IMR-90 (cell line): ENCODE measurements around the gene FAM227B. TPM values are rescaled to one million over a fixed set of nuclear protein-coding genes. Genes with fewer than 3 reads are reported as not detected.

Experiments used
- ATAC-seq: fragments of 200-7000 bp; cut with Tn5 transposase; 2 replicates; pipeline ENCODE4 v1.9.1; 2020; ENCODE audit warnings: low read depth, mild to moderate bottlenecking, moderate library complexity
- BruUV-seq: library from RNA; stranded (reverse); fragments of 400-500 nt; replicated peaks from 2 replicates; lab custom pipeline; 2021; lab: Mats Ljungman, UMichigan
- CTCF ChIA-PET: fragments of 300-600 bp; formaldehyde crosslinking; extraction: SDS; loops from one replicate; lab custom pipeline; 2021; ENCODE audit warnings: antibody characterized with exemption; lab: Yijun Ruan, JAX
- POLR2A ChIA-PET: fragments of 300-600 bp; sonication (Branson Sonifier 250); formaldehyde crosslinking; loops from one replicate; lab custom pipeline; 2022; ENCODE audit warnings: antibody characterized with exemption; ENCODE audit not compliant: unreplicated experiment; lab: Charles Lee
- DNase-seq: peaks from one replicate; pipeline ENCODE4 v3.0.0; 2013
- H2AFZ ChIP-seq: replicated peaks from 2 replicates; pipeline ENCODE3; 2013; ENCODE audit warnings: low read length, mild to moderate bottlenecking; ENCODE audit not compliant: poor library complexity
- H2AK5ac ChIP-seq: 2 replicates; pipeline ENCODE4 v1.6.1; 2013; ENCODE audit warnings: low read depth, low read length, inconsistent platforms
- H2AK9ac ChIP-seq: replicated peaks from 2 replicates; pipeline ENCODE3; 2013; ENCODE audit warnings: mild to moderate bottlenecking, low read depth, low read length, moderate library complexity; ENCODE audit not compliant: poor library complexity
- H2BK120ac ChIP-seq: 2 replicates; pipeline ENCODE4 v1.6.1; 2013; ENCODE audit warnings: low read depth, low read length, inconsistent platforms
- H2BK15ac ChIP-seq: 3 replicates; pipeline ENCODE4 v1.6.1; 2013; ENCODE audit warnings: low read depth, low read length, inconsistent platforms
- H2BK20ac ChIP-seq: 2 replicates; pipeline ENCODE4 v1.6.1; 2013; ENCODE audit warnings: low read depth, mild to moderate bottlenecking, inconsistent platforms, low read length, moderate library complexity
- H2BK5ac ChIP-seq: 2 replicates; pipeline ENCODE4 v1.6.1; 2013; ENCODE audit warnings: mild to moderate bottlenecking, low read depth, low read length, inconsistent platforms; ENCODE audit not compliant: poor library complexity, severe bottlenecking
- H3K14ac ChIP-seq: replicated peaks from 2 replicates; pipeline ENCODE4 v1.6.1; 2013; ENCODE audit warnings: low read depth, low read length, inconsistent platforms
- H3K18ac ChIP-seq: 2 replicates; pipeline ENCODE4 v1.6.1; 2013; ENCODE audit warnings: low read depth, low read length, control low read depth
- H3K23ac ChIP-seq: 2 replicates; pipeline ENCODE4 v1.6.1; 2013; ENCODE audit warnings: low read depth, low read length, inconsistent platforms
- H3K27ac ChIP-seq: 2 replicates; pipeline ENCODE4 v1.5.1; 2013; ENCODE audit warnings: mild to moderate bottlenecking, control low read depth, low read length; ENCODE audit not compliant: insufficient read depth
- H3K27me3 ChIP-seq: 2 replicates; pipeline ENCODE4 v1.6.1; 2013; ENCODE audit warnings: low read length; ENCODE audit not compliant: control insufficient read depth, insufficient read depth
- H3K36me3 ChIP-seq: 2 replicates; pipeline ENCODE4 v1.6.1; 2013; ENCODE audit warnings: low read length, mixed read lengths; ENCODE audit not compliant: control insufficient read depth, insufficient read depth
- H3K4ac ChIP-seq: 2 replicates; pipeline ENCODE4 v1.6.1; 2013; ENCODE audit warnings: low read depth, low read length, inconsistent platforms
- H3K4me1 ChIP-seq: 2 replicates; pipeline ENCODE4 v1.6.1; 2013; ENCODE audit warnings: low read length, mixed read lengths; ENCODE audit not compliant: control insufficient read depth, insufficient read depth
- H3K4me2 ChIP-seq: 2 replicates; pipeline ENCODE4 v1.6.1; 2013; ENCODE audit warnings: low read depth, mild to moderate bottlenecking, control low read depth, low read length, moderate library complexity
- H3K4me3 ChIP-seq: 2 replicates; pipeline ENCODE4 v1.5.1; 2013; ENCODE audit warnings: low read depth, mild to moderate bottlenecking, control low read depth, low read length, moderate library complexity; ENCODE audit not compliant: insufficient read depth
- H3K56ac ChIP-seq: 2 replicates; pipeline ENCODE4 v1.6.1; 2013; ENCODE audit warnings: low read length, inconsistent platforms; ENCODE audit not compliant: insufficient read depth; ENCODE audit errors: extremely low read depth
- H3K79me1 ChIP-seq, 2 experiments: 2 replicates each; pipeline ENCODE4 v1.6.1; 2013; ENCODE audit warnings: low read length in 2 of 2, inconsistent platforms in 1 of 2, low read depth in 1 of 2
- H3K9ac ChIP-seq: 2 replicates; pipeline ENCODE4 v1.6.1; 2013; ENCODE audit warnings: low read depth, low read length, control low read depth
- H3K9me1 ChIP-seq: 2 replicates; pipeline ENCODE4 v1.6.1; 2013; ENCODE audit warnings: low read length, inconsistent platforms; ENCODE audit not compliant: insufficient read depth
- H3K9me3 ChIP-seq: 2 replicates; pipeline ENCODE4 v1.6.1; 2013; ENCODE audit warnings: low read length; ENCODE audit not compliant: control insufficient read depth, insufficient read depth
- H4K20me1 ChIP-seq: 2 replicates; pipeline ENCODE4 v1.6.1; 2013; ENCODE audit warnings: low read length, inconsistent platforms; ENCODE audit not compliant: insufficient read depth
- H4K5ac ChIP-seq: 2 replicates; pipeline ENCODE4 v1.6.1; 2013; ENCODE audit warnings: mild to moderate bottlenecking, low read depth, low read length, control low read depth
- H4K8ac ChIP-seq, 2 experiments: 2 replicates each; pipeline ENCODE4 v1.6.1; 2013; ENCODE audit warnings: low read depth in 2 of 2, low read length in 2 of 2, control low read depth in 1 of 2, inconsistent platforms in 1 of 2
- H4K91ac ChIP-seq: 2 replicates; pipeline ENCODE4 v1.6.1; 2013; ENCODE audit warnings: low read depth, low read length, inconsistent platforms; ENCODE audit not compliant: insufficient read depth
- BHLHE40 ChIP-seq: fragments of 150-350 bp; IDR thresholded peaks from 2 replicates; pipeline ENCODE4 v1.6.1; 2016; ENCODE audit warnings: mild to moderate bottlenecking, low read depth, low read length
- CEBPB ChIP-seq: IDR thresholded peaks from 2 replicates; pipeline ENCODE4 v1.6.1; 2012; ENCODE audit warnings: low read depth, low read length, improper control_type of control experiment
- CHD1 ChIP-seq: IDR thresholded peaks from 2 replicates; pipeline ENCODE4 v1.6.1; 2012; ENCODE audit warnings: low read depth, low read length, improper control_type of control experiment
- ELK1 ChIP-seq: fragments of 150-350 bp; IDR thresholded peaks from 2 replicates; pipeline ENCODE4 v1.6.1; 2016; ENCODE audit warnings: low read depth, mild to moderate bottlenecking, low read length, moderate library complexity, borderline replicate concordance
- FOS ChIP-seq: fragments of 150-350 bp; IDR thresholded peaks from 2 replicates; pipeline ENCODE4 v1.6.1; 2016; ENCODE audit warnings: low read depth, low read length
- MAFK ChIP-seq: IDR thresholded peaks from 2 replicates; pipeline ENCODE4 v1.6.1; 2012; ENCODE audit warnings: low read depth, low read length, improper control_type of control experiment
- MAZ ChIP-seq: IDR thresholded peaks from 2 replicates; pipeline ENCODE4 v1.6.1; 2012; ENCODE audit warnings: low read depth, mild to moderate bottlenecking, low read length, improper control_type of control experiment, moderate library complexity, borderline replicate concordance
- MXI1 ChIP-seq: IDR thresholded peaks from 2 replicates; pipeline ENCODE4 v1.6.1; 2012; ENCODE audit warnings: low read depth, mild to moderate bottlenecking, low read length, moderate library complexity, borderline replicate concordance
- NFE2L2 ChIP-seq: fragments of 150-350 bp; IDR thresholded peaks from 2 replicates; pipeline ENCODE4 v1.6.1; 2016; ENCODE audit warnings: low read depth, mild to moderate bottlenecking, low read length
- POLR2A ChIP-seq: IDR thresholded peaks from 2 replicates; pipeline ENCODE4 v1.6.1; 2012; ENCODE audit warnings: mild to moderate bottlenecking, low read depth, low read length
- RAD21 ChIP-seq: IDR thresholded peaks from 2 replicates; pipeline ENCODE4 v1.6.1; 2012; ENCODE audit warnings: low read length, improper control_type of control experiment
- RCOR1 ChIP-seq: IDR thresholded peaks from 2 replicates; pipeline ENCODE4 v1.6.1; 2012; ENCODE audit warnings: mild to moderate bottlenecking, low read length, improper control_type of control experiment; ENCODE audit not compliant: insufficient replicate concordance
- RFX5 ChIP-seq: IDR thresholded peaks from 2 replicates; pipeline ENCODE4 v1.8.0; 2012; ENCODE audit warnings: low read depth, mild to moderate bottlenecking, low read length, moderate library complexity
- SMC3 ChIP-seq: fragments of 150-350 bp; IDR thresholded peaks from 2 replicates; pipeline ENCODE4 v1.6.1; 2016; ENCODE audit warnings: low read depth, mild to moderate bottlenecking, antibody characterized with exemption, low read length, moderate library complexity
- USF2 ChIP-seq: fragments of 150-350 bp; IDR thresholded peaks from 2 replicates; pipeline ENCODE4 v1.6.1; 2017; ENCODE audit warnings: mild to moderate bottlenecking, antibody characterized with exemption, low read length, low read depth
- WGBS, 2 experiments: methylation state at CpG; one replicate each; pipeline versions ENCODE4 v1.1.5 to v1.1.7; 2013; ENCODE audit warnings: missing lambda C conversion rate in 2 of 2; ENCODE audit not compliant: insufficient read length in 1 of 2; ENCODE audit errors: extremely low coverage in 2 of 2; 5-methylcytosine and 5-hydroxymethylcytosine counted together
- dilution Hi-C: fragments of 300-500 bp; cut with HindIII; formaldehyde crosslinking; loops from one replicate; pipeline ENCODE4 v1.14.3; 2018; ENCODE audit warnings: low sequenced_read_pairs; ENCODE audit not compliant: unreplicated experiment
- in situ Hi-C: fragments of 300-500 bp; cut with MboI; formaldehyde crosslinking; loops from 3 replicates; pipeline ENCODE4 v1.14.3; 2019; ENCODE audit warnings: low sequenced_read_pairs, inconsistent platforms, mixed read lengths
- intact Hi-C: fragments of 100-400 bp; cut with micrococcal nuclease; formaldehyde crosslinking; loops from 2 replicates; pipeline ENCODE4 v1.10.0; 2022
- polyA plus RNA-seq, 3 experiments: library from polyadenylated mRNA; depleted of rRNA; stranded (reverse); fragments of >200 nt; gene quantifications; 2 replicates each; pipeline ENCODE4 v1.2.3, GENCODE V29; 2012; ENCODE audit warnings: low replicate concordance in 1 of 3
- total RNA-seq: library from RNA; depleted of rRNA; stranded (reverse); fragments of >200 nt; gene quantifications from 2 replicates; pipeline ENCODE4 v1.2.3, GENCODE V29; 2012
- TF ChIP-seq, protein P1 (sequence below): conservative IDR thresholded peaks from 2 replicates; pipeline ENCODE4 v1.5.1; 2012; ENCODE audit warnings: mild to moderate bottlenecking, low read depth, low read length, improper control_type of control experiment

FAM227B gene
- total and polyA plus RNA-seq, 2 of the 4 experiments (the other 2 are of a cell fraction): 1.8 to 3.0 TPM

- no peaks in the 10 kb centered on the region for H4K20me1 ChIP-seq
- H3K27me3 ChIP-seq: no peaks in the 10 kb centered on the region
- no peaks in the 10 kb centered on the region for H3K9me1 ChIP-seq
- H3K4me3 ChIP-seq: peak overlapping the region; percentile 77
- peak overlapping the region; percentile 48; the same call in 1 of the 2 replicates for H2BK20ac ChIP-seq
- H3K9ac ChIP-seq: peak overlapping the region; percentile 92
- peak overlapping the region; percentile 95 for H3K27ac ChIP-seq
- H2AFZ ChIP-seq: no peak overlapping the region
- dilution Hi-C loops: no loop called here
- ChIA-PET CTCF (interaction anchor here (0.6 kb wide), 1 partner anchor 353 kb away, joined by 3 read pairs; no protein-coding TSS in a partner anchor), POLR2A (interaction anchor here (0.5 to 1.5 kb wide), 3 partner anchors 141 to 432 kb away, joined by 3 to 4 read pairs (median 3); no protein-coding TSS in a partner anchor)
- peak overlapping the region; percentile 54; the same call in 2 of the 3 replicates for H2BK15ac ChIP-seq
- peak overlapping the region; percentile 73 for H2AK9ac ChIP-seq
- peaks cover 5% of the 10 kb centered on the region for H3K9me3 ChIP-seq
- no TSS peak for BruUV-seq
- H4K91ac ChIP-seq: peak overlapping the region; percentile 79
- intact Hi-C loops: loop anchor here (1.0 to 5.0 kb wide), 8 partner anchors 129 to 516 kb away; no protein-coding TSS in a partner anchor
- peak overlapping the region; percentile 98 for H4K5ac ChIP-seq
- DNase-seq (no peak), ATAC-seq (no peak)
- whole genome bisulfite sequencing, 2 experiments: 0% methylated on average over 4 of the region's 8 CpGs; no CpG with 5 or more reads in 1 of the 2 experiments
- peak overlapping the region; percentile 88 for H3K23ac ChIP-seq
- H2AK5ac ChIP-seq: peak overlapping the region; percentile 59
- peak overlapping the region; percentile 71 to 93 for H4K8ac ChIP-seq
- peaks cover 7% of the 10 kb centered on the region for H3K36me3 ChIP-seq
- H3K14ac ChIP-seq: peak overlapping the region; percentile 90
- TF ChIP-seq RCOR1 (no peak), MXI1 (no peak), FOS (no peak), CEBPB (no peak), ELK1 (no peak), USF2 (no peak), CHD1 (no peak), SMC3 (no peak), BHLHE40 (no peak), NFE2L2 (no peak), MAZ (no peak), RAD21 (no peak), POLR2A (no peak), MAFK (no peak), RFX5 (no peak)
- TF ChIP-seq, protein P1, sequence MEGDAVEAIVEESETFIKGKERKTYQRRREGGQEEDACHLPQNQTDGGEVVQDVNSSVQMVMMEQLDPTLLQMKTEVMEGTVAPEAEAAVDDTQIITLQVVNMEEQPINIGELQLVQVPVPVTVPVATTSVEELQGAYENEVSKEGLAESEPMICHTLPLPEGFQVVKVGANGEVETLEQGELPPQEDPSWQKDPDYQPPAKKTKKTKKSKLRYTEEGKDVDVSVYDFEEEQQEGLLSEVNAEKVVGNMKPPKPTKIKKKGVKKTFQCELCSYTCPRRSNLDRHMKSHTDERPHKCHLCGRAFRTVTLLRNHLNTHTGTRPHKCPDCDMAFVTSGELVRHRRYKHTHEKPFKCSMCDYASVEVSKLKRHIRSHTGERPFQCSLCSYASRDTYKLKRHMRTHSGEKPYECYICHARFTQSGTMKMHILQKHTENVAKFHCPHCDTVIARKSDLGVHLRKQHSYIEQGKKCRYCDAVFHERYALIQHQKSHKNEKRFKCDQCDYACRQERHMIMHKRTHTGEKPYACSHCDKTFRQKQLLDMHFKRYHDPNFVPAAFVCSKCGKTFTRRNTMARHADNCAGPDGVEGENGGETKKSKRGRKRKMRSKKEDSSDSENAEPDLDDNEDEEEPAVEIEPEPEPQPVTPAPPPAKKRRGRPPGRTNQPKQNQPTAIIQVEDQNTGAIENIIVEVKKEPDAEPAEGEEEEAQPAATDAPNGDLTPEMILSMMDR: no peak
- peaks cover 16 to 35% of the 10 kb centered on the region in 2 experiments for H3K79me1 ChIP-seq
- H3K4ac ChIP-seq: peak overlapping the region; percentile 88
- peak overlapping the region; percentile 88 for H2BK120ac ChIP-seq
- in situ Hi-C loops: loop anchor here (25.0 kb wide), 1 partner anchor 384 kb away; no protein-coding TSS in a partner anchor
- H3K18ac ChIP-seq: peak overlapping the region; percentile 79
- peak overlapping the region; percentile 91 for H3K56ac ChIP-seq
- H2BK5ac ChIP-seq: peak overlapping the region; percentile 94
- peak overlapping the region; percentile 99 for H3K4me2 ChIP-seq
- peaks cover 3% of the 10 kb centered on the region; the same call in 1 of the 2 replicates for H3K4me1 ChIP-seq
These were observed 788 bp upstream of the FAM227B start for GRCh38 chr15:49621401-49621811.
